NOMO-1 treated with DMSO at 0.1 percent for 48 hours (cell line): ENCODE results near the gene SIM1.

Experiments
- DNase-seq: peaks from one replicate; lab custom pipeline; 2025; ENCODE audit not compliant: unreplicated experiment; lab: John Stamatoyannopoulos, UW

The SIM1 gene

GRCh38 chr6:100473182-100473581 lies 8.5 kb upstream of the SIM1 start:
- DNase-seq, result no peak

- no peak for DNase-seq
Observed at GRCh38 chr6:100472674-100473073, 8.0 kb upstream of the SIM1 start.

GRCh38 chr6:100470422-100471120 lies 5.8 kb upstream of the SIM1 start:
- DNase-seq, result no peak

DNA sequence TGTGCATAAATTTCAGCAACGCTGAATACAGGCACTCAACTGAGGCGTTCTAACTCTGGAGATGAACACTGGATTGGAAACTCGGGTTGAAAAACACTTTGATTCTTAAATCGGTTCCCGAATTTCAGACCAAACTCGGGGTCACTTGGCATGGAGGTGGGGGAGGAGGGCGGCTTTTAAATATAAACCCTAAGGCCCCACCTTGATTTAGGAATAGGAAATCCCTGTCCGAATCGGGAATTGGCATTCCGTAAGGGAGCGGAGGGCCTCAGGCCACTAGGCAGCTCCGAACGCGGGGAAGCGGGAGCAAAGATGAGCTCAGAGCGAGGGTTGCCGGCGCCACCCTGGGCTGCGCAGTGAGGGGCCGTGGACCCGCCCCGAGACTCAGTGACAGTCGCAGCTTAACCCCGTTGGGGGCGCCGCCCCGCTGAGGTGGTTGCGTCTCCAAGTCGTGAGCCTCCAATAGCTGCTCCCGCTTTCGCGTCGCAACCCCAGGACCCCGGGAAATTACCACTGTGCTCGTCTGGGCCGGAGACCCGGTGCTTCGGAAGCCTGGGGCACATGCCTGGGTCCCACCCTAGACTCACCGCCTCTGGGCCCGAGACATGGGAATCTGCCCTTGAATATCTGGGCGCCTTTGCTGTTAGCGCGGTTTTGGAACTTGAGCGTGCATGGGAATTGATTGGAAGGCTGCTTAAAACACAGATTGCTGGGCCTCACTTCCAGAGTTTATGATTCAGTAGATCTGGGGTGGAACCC lies 4.6 kb upstream of the SIM1 start:
- DNase-seq, result no peak

DNA sequence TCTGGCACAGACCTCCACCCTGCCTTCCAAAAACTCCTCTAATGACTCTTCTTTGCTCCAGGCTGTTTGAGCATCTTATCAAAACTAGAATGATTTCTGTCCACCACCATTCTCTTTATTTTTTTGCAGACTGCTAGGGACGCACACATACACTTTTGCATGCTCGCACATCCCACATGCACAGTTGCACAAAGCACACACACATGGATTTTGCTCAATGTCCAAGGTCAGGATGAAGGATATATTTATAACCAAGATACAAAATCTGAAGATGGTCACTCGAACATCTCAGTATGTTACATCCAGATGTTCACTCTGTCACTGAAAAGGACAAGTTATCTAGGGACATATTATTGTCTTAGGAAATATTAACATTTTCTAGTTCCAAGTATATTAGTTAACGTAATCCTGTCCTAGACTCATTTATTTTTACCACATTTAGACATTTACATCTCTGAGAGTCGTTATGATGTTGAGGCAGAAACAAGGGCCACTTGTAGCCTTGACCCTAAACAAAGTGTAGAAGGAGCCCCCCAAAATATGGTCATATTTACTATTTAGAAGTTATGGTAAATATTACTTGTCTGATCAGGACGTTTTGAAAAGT lies 3.4 kb upstream of the SIM1 start:
- DNase-seq, result no peak

DNA sequence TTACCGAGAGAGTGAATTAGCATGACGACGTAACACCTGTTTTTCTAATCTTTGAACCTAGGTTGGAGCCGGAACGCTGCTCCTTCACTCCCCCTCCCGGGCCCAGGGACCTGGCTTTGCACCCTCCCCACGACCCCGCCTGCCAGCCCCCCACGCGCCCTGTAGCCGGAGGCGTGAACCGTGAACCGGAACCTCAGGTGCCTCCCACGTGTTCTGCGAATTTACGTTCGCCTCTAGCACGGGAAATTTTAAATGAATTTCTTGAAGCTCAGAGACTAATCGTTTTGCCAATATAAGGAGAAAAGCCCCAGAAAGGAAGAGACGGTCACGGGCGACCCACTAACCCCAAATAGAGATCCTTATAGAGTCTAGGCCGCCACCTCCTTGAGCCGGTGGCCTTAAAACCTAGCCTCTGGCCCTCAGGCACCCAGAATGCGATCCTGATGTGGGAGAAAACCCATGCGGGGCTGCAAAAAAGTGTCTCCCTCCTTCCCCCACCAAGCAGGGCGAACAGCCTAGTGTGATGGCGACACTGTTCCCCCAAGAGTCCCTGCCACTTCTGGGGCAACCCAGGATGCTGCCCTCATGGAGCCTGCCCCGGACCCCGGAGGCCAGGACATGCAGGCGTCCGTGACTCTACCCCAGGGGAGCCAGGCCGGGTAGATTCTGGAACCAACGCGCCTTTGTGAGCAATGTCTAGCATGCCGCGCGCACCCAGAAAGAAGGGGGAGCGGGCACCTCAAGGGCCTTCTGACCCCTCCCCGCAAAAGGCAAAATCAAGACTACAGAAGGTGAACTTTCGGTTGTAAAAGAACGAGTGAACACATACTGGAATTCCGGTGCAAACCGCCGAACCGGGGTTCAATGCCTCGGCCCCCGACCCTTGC lies 2.7 kb upstream of the SIM1 start:
- no peak for DNase-seq

DNA sequence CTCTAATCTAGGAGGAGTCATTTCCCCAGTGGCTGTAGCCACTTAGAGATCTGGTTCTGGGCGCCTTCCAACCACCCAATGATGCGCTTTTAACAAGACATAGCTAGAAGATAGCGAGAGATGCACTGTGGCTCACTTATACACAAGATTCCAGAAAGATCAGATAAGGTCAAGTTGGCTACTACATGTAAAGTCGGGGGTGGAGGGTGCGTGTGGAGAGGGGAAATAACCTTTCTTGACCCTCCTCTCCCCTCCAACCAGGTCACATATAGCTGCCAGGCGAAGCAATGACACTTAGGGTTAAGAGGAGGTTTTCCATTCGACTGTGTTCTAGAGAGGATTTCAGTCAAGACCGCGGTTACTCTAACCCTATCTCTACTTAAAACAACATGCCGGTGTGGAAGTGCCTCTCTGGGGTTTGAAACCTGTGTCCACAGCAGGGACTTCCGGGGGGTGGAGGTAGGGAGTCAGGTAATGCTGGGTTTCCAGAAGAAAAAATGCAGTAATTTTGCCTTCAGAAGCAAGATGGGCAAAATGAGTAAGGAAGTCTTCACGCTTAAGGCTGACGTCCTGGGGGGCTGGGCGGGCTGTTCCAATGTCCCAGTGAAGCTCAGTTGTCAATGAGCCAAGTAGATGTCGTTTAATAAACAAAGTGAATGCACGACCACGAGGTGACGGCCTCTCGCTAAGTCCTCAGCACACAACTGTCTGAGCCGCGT lies 1.8 kb upstream of the SIM1 start:
- DNase-seq, result no peak

DNA sequence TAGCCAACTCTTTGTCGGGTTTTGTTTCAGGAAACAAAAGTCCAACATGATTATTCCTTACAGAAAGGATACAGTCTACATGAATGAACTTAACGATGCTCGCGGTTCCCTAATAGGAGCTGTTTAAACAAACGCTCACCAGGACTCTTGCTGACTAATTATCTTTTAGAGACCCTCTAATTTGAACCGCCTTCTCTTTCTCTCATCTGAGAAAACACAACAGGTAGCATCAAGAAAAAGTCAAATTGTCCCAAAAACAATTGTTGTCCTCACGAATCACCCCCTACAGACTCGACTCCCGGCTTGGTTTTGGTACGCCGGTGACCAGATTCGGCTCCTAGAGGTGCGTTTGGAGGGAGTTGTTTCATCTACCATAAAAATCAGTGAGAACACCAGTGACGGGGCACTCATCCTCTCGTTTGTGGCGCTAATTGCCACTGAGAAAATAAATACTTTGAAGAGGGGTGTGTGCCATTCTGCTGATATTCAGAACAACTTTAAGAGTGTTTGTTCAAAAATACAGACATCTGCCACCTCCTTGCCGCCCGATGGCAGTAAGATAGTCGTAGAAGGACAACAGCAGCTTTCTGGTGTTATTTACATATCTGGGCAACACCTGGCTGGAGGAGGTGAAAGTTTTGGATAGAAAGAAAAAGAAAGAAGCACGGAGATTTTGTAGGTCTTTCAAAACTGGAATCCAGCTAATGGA lies 1.1 kb upstream of the SIM1 start:
- DNase-seq, result no peak

DNA sequence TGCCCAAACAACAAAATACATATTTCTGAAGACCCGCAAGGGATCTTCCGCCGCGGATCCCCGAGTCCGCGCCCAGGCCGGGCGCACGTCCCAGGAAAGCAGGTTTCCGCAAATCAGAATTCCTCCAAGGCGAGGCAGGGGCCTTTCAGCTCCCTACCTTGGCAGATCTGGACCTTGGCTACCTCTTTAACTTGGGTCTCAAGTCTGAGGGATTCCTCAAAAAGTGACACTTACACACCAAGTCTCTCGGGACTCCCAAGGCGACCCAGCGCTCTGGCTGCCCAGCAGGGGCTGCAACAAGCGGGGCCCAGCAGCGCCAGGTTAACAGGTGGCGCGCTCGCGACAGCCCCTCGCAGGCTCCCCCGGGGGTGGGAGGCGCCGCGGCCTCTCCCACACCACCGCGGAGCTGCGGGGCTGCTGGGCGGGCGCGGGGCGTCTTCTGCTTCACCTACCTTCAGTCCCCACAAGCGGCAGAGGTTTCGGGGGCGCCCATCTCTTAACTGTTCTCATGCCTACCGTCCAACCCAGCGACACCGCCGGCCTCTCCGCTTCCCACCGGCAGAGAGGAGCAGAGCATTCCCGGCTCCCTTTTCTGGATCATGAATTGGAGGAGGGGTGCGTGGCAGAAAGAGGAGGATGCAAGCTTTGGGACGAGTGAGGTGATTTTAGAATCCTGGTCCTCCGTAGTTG lies 414 bp downstream of the SIM1 start:
- DNase-seq, result no peak

- DNase-seq, result no peak
Observed at GRCh38 chr6:100463630-100464161, 1.0 kb downstream of the SIM1 start.

GRCh38 chr6:100462706-100463629 lies 1.8 kb downstream of the SIM1 start:
- no peak for DNase-seq

GRCh38 chr6:100461917-100462705 lies 2.6 kb downstream of the SIM1 start:
- no peak for DNase-seq

DNA sequence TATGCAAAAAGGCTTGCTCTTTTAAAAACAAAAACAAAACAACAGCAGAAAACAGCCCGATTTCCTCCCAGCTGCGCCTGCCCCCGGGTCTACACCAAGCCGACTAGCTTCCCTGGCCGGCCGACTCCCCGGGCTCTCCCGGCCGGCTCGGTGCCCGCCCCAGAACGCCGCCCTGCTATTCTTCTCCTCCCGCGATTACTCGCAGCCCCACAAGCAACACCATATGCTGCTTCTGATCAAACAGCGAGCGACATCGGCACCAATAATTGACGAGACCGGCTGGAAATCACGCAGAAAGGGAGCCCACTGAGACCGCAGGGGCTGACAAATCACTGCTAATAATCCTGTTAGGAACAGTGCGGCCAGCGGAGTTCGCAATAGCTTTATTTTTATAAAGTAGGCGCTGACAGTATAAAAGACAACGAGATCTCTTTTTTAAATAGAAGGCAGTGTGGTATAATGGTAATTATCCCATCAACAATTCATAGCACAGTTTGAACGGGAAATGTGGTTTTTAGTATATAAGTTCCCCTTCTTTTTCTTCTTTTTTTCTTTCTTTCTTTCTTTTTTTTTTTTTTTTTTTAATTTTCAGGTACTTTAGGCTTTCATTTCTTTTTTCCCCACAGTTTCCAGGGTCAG lies 3.3 kb downstream of the SIM1 start:
- DNase-seq, result no peak

DNA sequence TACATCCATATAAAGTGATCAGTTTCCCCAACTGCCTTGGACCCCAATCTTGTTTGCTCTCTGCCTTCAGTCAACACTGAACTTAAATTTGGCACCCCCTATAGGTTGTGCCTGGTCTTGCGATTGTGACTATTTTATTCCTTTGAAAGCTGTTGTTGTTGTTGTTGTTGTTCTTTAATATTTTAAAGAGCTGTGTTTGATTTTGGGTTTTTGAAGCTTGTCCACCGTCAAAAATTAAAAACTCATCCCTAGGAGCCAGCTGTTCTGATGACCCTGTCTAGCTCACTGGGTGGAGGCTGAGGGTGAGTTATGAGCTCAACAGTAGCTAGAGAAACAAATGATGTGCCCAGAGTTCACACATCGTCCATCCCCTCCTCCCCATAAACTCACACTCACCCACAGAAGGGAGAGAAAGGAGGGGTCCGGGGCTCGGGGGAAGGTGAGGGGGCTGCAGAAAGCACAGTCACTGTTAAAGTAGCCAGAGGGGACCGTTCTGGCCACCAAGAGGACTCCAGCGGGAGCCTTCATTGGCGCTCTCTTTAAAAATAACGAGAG lies 4.0 kb downstream of the SIM1 start:
- DNase-seq, result no peak

- DNase-seq, result no peak
Observed at GRCh38 chr6:100459592-100460184, 5.0 kb downstream of the SIM1 start.
